ENCODE results near the gene ARPC2. TPM values are rescaled to one million over a fixed set of nuclear protein-coding genes. Genes with fewer than 3 reads are reported as not detected.
A peak's percentile ranks its signal among the peaks of the same experiment; 100 is the strongest.

The ARPC2 gene
- total and polyA plus RNA-seq, 5 donors from 2014 or later, result 540 to 1,050 (median 811) TPM

- DNase-seq (no peak), ATAC-seq (ENCODE audit: low read depth in 2 of 2) (no peak)
- no peaks in the 10 kb centered on the region for H3K27me3 Mint-ChIP-seq
- Histone ChIP-seq H3K4me1 (ENCODE audit: control insufficient read depth, insufficient read depth, low read length, poor library complexity, severe bottlenecking) (peaks cover 74% of the 10 kb centered on the region), H3K27ac (ENCODE audit: insufficient read depth, low read length, poor library complexity, severe bottlenecking) (peak overlapping the region; percentile 78), H3K9me3 (ENCODE audit: control insufficient read depth in 2 of 2, low read length in 2 of 2) (no peaks in the 10 kb centered on the region), H3K36me3 (ENCODE audit: control insufficient read depth, insufficient read depth, low read length) (peaks cover 76% of the 10 kb centered on the region), H3K4me3 (ENCODE audit: low read depth, low read length) (peak overlapping the region; percentile 68), H3K27me3 (ENCODE audit: control insufficient read depth, insufficient read depth, low read length) (no peaks in the 10 kb centered on the region)
- peaks cover 52% of the 10 kb centered on the region for H3K36me3 Mint-ChIP-seq
- H3K27ac Mint-ChIP-seq, result peak overlapping the region; percentile 87 to 92 (median 92)
- no peaks in the 10 kb centered on the region for H3K9me3 Mint-ChIP-seq
- H3K4me3 Mint-ChIP-seq, result peak overlapping the region; percentile 26 to 93 (median 78)
- peaks cover 38 to 86% (median 66%) of the 10 kb centered on the region in 4 donors for H3K4me1 Mint-ChIP-seq
These were observed 11.5 kb downstream of the ARPC2 start for GRCh38 chr2:218228366-218229090.

- no peaks in the 10 kb centered on the region for H3K27me3 ChIP-seq (ENCODE audit: control insufficient read depth, insufficient read depth, low read length)
- DNase-seq (peak; percentile 30 to 86 (median 64)), ATAC-seq (ENCODE audit: low read depth in 2 of 2) (peak; percentile 93 to 94)
- H3K27me3 Mint-ChIP-seq, result no peaks in the 10 kb centered on the region
- peaks cover 32 to 85% (median 62%) of the 10 kb centered on the region in 4 donors for H3K4me1 Mint-ChIP-seq
- H3K9me3 Mint-ChIP-seq, result no peaks in the 10 kb centered on the region
- H3K36me3 Mint-ChIP-seq, result peaks cover 53% of the 10 kb centered on the region
- H3K9me3 ChIP-seq (ENCODE audit: control insufficient read depth in 2 of 2, low read length in 2 of 2), result no peaks in the 10 kb centered on the region
- H3K4me3 ChIP-seq (ENCODE audit: low read depth, low read length), result peak overlapping the region; percentile 68
- peaks cover 67% of the 10 kb centered on the region for H3K4me1 ChIP-seq (ENCODE audit: control insufficient read depth, insufficient read depth, low read length, poor library complexity, severe bottlenecking)
- peak overlapping the region; percentile 63 to 93 (median 78) for H3K4me3 Mint-ChIP-seq
- peaks cover 76% of the 10 kb centered on the region for H3K36me3 ChIP-seq (ENCODE audit: control insufficient read depth, insufficient read depth, low read length)
- H3K27ac Mint-ChIP-seq, result peak overlapping the region; percentile 87 to 92 (median 92)
- peak overlapping the region; percentile 78 for H3K27ac ChIP-seq (ENCODE audit: insufficient read depth, low read length, poor library complexity, severe bottlenecking)
These were observed 12.2 kb downstream of the ARPC2 start for GRCh38 chr2:218229239-218229638.

- Histone ChIP-seq H3K27me3 (ENCODE audit: control insufficient read depth, insufficient read depth, low read length) (no peaks in the 10 kb centered on the region), H3K9me3 (ENCODE audit: control insufficient read depth in 2 of 2, low read length in 2 of 2) (no peaks in the 10 kb centered on the region), H3K4me1 (ENCODE audit: control insufficient read depth, insufficient read depth, low read length, poor library complexity, severe bottlenecking) (peaks cover 61% of the 10 kb centered on the region), H3K36me3 (ENCODE audit: control insufficient read depth, insufficient read depth, low read length) (peaks cover 76% of the 10 kb centered on the region), H3K27ac (ENCODE audit: insufficient read depth, low read length, poor library complexity, severe bottlenecking) (peak overlapping the region; percentile 78), H3K4me3 (ENCODE audit: low read depth, low read length) (peak overlapping the region; percentile 68)
- peak overlapping the region in 3 of 4 donors; percentile 4 to 77 (median 58) for H3K4me3 Mint-ChIP-seq
- no peaks in the 10 kb centered on the region for H3K9me3 Mint-ChIP-seq
- DNase-seq, result peak in 1 of 3 donors; percentile 38
- H3K27me3 Mint-ChIP-seq, result no peaks in the 10 kb centered on the region
- H3K36me3 Mint-ChIP-seq, result peaks cover 51% of the 10 kb centered on the region
- H3K27ac Mint-ChIP-seq, result peak overlapping the region; percentile 42 to 87 (median 60)
- ATAC-seq (ENCODE audit: low read depth in 2 of 2), result no peak
- peaks cover 32 to 82% (median 61%) of the 10 kb centered on the region in 4 donors for H3K4me1 Mint-ChIP-seq
These were observed 12.9 kb downstream of the ARPC2 start for GRCh38 chr2:218229851-218230250.

GRCh38 chr2:218230882-218231281 lies 13.9 kb downstream of the ARPC2 start:
- H3K27ac Mint-ChIP-seq, result peak overlapping the region; percentile 71 to 87 (median 77)
- H3K4me3 Mint-ChIP-seq, result peak overlapping the region; percentile 46 to 74 (median 55)
- H3K4me1 ChIP-seq (ENCODE audit: control insufficient read depth, insufficient read depth, low read length, poor library complexity, severe bottlenecking), result peaks cover 50% of the 10 kb centered on the region
- peaks cover 79% of the 10 kb centered on the region for H3K36me3 ChIP-seq (ENCODE audit: control insufficient read depth, insufficient read depth, low read length)
- H3K36me3 Mint-ChIP-seq, result peaks cover 47% of the 10 kb centered on the region
- no peaks in the 10 kb centered on the region for H3K27me3 Mint-ChIP-seq
- H3K9me3 ChIP-seq (ENCODE audit: control insufficient read depth in 2 of 2, low read length in 2 of 2), result no peaks in the 10 kb centered on the region
- ATAC-seq (ENCODE audit: low read depth in 2 of 2) (peak in 1 of 2 donors; percentile 27), DNase-seq (peak in 2 of 3 donors; percentile 26 to 69)
- H3K4me1 Mint-ChIP-seq, result peaks cover 24 to 72% (median 53%) of the 10 kb centered on the region in 4 donors
- H3K9me3 Mint-ChIP-seq, result no peaks in the 10 kb centered on the region
- no peaks in the 10 kb centered on the region for H3K27me3 ChIP-seq (ENCODE audit: control insufficient read depth, insufficient read depth, low read length)
- H3K4me3 ChIP-seq (ENCODE audit: low read depth, low read length), result peak overlapping the region; percentile 44
- H3K27ac ChIP-seq (ENCODE audit: insufficient read depth, low read length, poor library complexity, severe bottlenecking), result peak overlapping the region; percentile 78

- Mint-ChIP-seq H3K27me3 (no peaks in the 10 kb centered on the region), H3K4me1 (peaks cover 21 to 53% (median 40%) of the 10 kb centered on the region in 4 donors), H3K27ac (peak overlapping the region; percentile 26 to 60 (median 39)), H3K36me3 (peaks cover 52% of the 10 kb centered on the region), H3K4me3 (no peak overlapping the region), H3K9me3 (no peaks in the 10 kb centered on the region)
- peaks cover 88% of the 10 kb centered on the region for H3K36me3 ChIP-seq (ENCODE audit: control insufficient read depth, insufficient read depth, low read length)
- no peak for ATAC-seq (ENCODE audit: low read depth in 2 of 2)
- H3K27me3 ChIP-seq (ENCODE audit: control insufficient read depth, insufficient read depth, low read length), result no peaks in the 10 kb centered on the region
- no peaks in the 10 kb centered on the region for H3K9me3 ChIP-seq (ENCODE audit: control insufficient read depth in 2 of 2, low read length in 2 of 2)
- no peak overlapping the region for H3K27ac ChIP-seq (ENCODE audit: insufficient read depth, low read length, poor library complexity, severe bottlenecking)
- H3K4me3 ChIP-seq (ENCODE audit: low read depth, low read length), result no peak overlapping the region
- H3K4me1 ChIP-seq (ENCODE audit: control insufficient read depth, insufficient read depth, low read length, poor library complexity, severe bottlenecking), result peaks cover 29% of the 10 kb centered on the region
- DNase-seq, result no peak
These were observed 16.6 kb downstream of the ARPC2 start for GRCh38 chr2:218233543-218233942.

GRCh38 chr2:218234521-218234920 lies 17.5 kb downstream of the ARPC2 start:
- Histone ChIP-seq H3K36me3 (ENCODE audit: control insufficient read depth, insufficient read depth, low read length) (peaks cover 95% of the 10 kb centered on the region), H3K27ac (ENCODE audit: insufficient read depth, low read length, poor library complexity, severe bottlenecking) (no peak overlapping the region), H3K4me1 (ENCODE audit: control insufficient read depth, insufficient read depth, low read length, poor library complexity, severe bottlenecking) (peaks cover 20% of the 10 kb centered on the region), H3K27me3 (ENCODE audit: control insufficient read depth, insufficient read depth, low read length) (no peaks in the 10 kb centered on the region), H3K9me3 (ENCODE audit: control insufficient read depth in 2 of 2, low read length in 2 of 2) (no peaks in the 10 kb centered on the region), H3K4me3 (ENCODE audit: low read depth, low read length) (no peak overlapping the region)
- ATAC-seq (ENCODE audit: low read depth in 2 of 2) (no peak), DNase-seq (no peak)
- H3K36me3 Mint-ChIP-seq, result peaks cover 55% of the 10 kb centered on the region
- no peaks in the 10 kb centered on the region for H3K9me3 Mint-ChIP-seq
- no peaks in the 10 kb centered on the region for H3K27me3 Mint-ChIP-seq
- H3K27ac Mint-ChIP-seq, result peak overlapping the region in 2 of 3 donors; percentile 22 to 32
- no peak overlapping the region for H3K4me3 Mint-ChIP-seq
- peaks cover 17 to 44% (median 33%) of the 10 kb centered on the region in 4 donors for H3K4me1 Mint-ChIP-seq

GRCh38 chr2:218235017-218235416 lies 18.0 kb downstream of the ARPC2 start:
- H3K4me1 Mint-ChIP-seq, result peaks cover 17 to 44% (median 31%) of the 10 kb centered on the region in 4 donors
- peaks cover 94% of the 10 kb centered on the region for H3K36me3 ChIP-seq (ENCODE audit: control insufficient read depth, insufficient read depth, low read length)
- H3K27ac Mint-ChIP-seq, result peak overlapping the region in 1 of 3 donors; percentile 32

More at GRCh38 chr2:218235017-218235416, 18.0 kb downstream of the ARPC2 start:
- Mint-ChIP-seq H3K4me3 (no peak overlapping the region), H3K36me3 (peaks cover 55% of the 10 kb centered on the region), H3K27me3 (no peaks in the 10 kb centered on the region), H3K9me3 (no peaks in the 10 kb centered on the region)
- no peak overlapping the region for H3K4me3 ChIP-seq (ENCODE audit: low read depth, low read length)
- no peak for DNase-seq
- H3K4me1 ChIP-seq (ENCODE audit: control insufficient read depth, insufficient read depth, low read length, poor library complexity, severe bottlenecking), result peaks cover 15% of the 10 kb centered on the region
- ATAC-seq (ENCODE audit: low read depth in 2 of 2), result no peak
- no peak overlapping the region for H3K27ac ChIP-seq (ENCODE audit: insufficient read depth, low read length, poor library complexity, severe bottlenecking)
- H3K9me3 ChIP-seq (ENCODE audit: control insufficient read depth in 2 of 2, low read length in 2 of 2), result no peaks in the 10 kb centered on the region
- no peaks in the 10 kb centered on the region for H3K27me3 ChIP-seq (ENCODE audit: control insufficient read depth, insufficient read depth, low read length)

All from CD4-positive, CD25-positive, alpha-beta regulatory T cell (primary cell).